NK-92 (cell line): Measurements from ENCODE around the gene SPATA13.
"Not testable (repeated sequence)": the region's sequence is repeated elsewhere in the genome, so short reads cannot be mapped to it uniquely, and the experiment has no call there.

Experiments
- DNase-seq: peaks from one replicate; lab custom pipeline; 2025; ENCODE audit not compliant: unreplicated experiment; lab: John Stamatoyannopoulos, UW

SPATA13 gene

DNA sequence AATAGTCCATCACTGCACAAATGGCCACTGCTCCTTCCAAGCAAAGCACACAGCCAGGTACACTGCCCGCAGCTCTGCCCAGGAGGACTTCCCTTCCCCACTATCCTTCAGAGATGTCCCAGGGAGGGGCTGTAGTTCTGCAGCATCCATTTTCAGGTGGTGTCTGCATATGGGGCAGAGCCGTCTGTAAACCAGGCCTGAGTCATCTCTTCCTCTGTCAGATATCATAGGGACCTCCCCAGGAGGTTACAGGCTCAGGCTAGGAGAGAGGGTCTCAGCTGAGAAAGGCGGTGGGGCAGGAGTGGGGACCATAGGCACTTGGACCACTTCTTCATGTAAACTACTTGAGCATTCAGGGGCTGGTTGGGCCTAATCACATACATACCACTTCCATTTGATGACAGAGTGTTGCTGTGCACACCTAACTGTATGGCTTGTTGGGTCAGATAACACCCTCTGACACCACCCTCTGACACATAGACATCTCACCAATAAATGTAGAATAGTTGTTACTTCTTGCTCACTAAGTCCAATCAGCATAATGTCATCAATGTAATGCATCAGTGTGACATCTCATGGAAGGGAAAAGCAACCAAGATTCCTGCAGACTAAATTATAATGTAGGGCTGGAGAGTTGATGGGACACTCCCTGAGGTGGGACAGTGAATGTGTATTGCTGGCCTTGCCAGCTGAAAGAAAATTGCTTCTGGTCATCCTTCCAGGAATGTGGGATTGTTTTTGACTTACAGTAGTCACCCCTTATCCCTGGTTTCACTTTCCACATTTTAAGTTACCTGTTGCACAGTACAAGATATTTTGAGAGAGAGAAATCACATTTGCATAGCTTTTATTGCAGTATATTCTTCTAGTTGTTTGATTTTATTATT lies 189.5 kb downstream of the SPATA13 start:
- not testable (repeated sequence) for DNase-seq

GRCh38 chr13:24351423-24351822 lies 190.9 kb downstream of the SPATA13 start:
- DNase-seq = no peak

DNA sequence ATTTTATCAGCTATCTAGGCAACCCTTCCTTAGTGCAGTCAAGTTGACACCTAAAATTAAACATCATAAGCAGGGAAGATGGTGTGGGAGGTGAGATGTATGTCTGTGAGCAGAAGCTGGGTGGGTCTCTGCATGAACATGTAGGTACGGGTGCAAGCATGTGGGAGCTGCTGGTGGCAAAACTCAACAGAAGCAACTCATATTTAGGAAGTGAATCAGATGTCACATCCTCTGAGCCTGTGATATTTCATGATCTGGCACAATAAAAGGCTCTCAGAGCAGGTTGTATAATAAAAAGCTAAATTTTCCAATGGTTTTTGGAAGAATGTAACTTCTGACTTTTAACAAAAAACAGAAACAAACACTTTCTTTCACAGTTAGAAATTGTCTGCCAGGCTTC lies 193.2 kb downstream of the SPATA13 start:
- no peak for DNase-seq

- DNase-seq = no peak
Measured at GRCh38 chr13:24355103-24355502, 194.6 kb downstream of the SPATA13 start.

DNA sequence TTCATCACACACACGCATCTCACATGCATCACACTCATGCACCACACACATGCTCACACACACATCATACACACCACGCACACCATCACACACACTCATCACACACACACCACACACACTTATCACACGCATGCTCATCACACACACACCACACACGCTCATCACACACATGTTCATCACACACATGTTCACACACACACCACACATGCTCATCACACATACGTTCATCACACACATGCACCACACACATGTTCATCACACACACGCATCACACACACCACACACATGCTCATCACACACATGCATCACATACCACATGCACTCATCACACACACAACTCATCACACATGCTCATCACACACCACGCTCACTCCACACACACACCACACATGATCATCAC lies 195.8 kb downstream of the SPATA13 start:
- DNase-seq = no peak
